NCI-H146 treated with DMSO at 0.1 percent for 48 hours (cell line): Measurements from ENCODE around the gene HDAC4.
"Not testable (repeated sequence)": the region's sequence is repeated elsewhere in the genome, so short reads cannot be mapped to it uniquely, and the experiment has no call there.

Source experiments
- DNase-seq: peaks from one replicate; lab custom pipeline; 2025; ENCODE audit not compliant: unreplicated experiment; lab: John Stamatoyannopoulos, UW

Gene HDAC4

DNA sequence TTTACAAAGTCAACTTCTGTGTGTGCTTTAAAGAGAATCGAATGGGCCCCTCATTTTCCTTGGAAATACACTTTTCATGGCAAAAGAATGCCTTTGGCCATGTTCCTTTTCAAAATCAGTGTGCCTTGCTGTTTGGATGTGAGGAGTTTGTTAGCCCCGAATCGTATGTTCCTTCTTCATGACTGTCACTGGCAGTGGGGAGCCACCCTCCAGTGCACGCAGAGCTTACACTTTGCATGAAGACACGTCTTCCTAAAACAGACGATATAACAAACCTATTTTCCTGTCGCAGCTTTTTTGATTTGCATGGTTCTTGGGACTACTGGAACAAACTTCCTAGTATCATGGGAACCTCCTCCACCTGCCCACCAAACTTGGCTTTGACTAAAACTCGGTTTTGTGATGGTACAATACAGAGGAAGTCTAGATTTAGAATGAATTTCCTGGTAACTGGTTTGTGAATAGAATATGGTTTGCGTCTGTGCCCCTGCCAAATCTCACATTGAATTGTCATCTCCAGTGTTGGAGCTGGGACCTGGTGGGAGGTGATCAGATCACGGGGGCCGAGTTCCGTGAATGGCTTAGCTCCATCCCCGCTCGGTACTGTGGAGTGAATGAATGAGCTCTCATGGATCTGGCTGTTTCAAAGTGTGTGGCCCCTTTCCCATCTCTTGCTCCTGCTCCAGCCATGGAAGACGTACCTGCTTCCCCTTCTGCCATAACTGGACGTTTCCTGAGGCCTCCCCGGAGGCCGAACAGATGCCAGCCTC lies 358.1 kb downstream of the HDAC4 start:
- no peak for DNase-seq

DNA sequence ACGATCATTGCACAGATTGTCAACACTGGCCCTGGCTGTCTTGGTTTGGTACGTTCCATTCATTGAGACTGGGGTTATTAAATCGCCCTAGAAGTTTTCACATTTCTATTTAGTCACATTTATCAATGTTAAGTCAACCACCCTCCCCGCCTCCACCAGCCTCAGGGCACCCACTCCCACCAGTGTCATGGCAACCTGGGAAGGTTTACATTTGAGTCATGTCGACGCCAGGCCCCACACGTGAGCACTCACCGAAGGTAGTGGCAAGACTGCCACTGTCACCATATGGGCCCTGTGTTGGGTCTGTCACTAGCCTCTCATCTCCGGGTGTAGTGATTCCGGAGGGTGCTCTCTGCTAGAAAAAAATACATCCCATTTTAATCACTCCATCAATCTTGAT lies 358.8 kb downstream of the HDAC4 start:
- no peak for DNase-seq

DNA sequence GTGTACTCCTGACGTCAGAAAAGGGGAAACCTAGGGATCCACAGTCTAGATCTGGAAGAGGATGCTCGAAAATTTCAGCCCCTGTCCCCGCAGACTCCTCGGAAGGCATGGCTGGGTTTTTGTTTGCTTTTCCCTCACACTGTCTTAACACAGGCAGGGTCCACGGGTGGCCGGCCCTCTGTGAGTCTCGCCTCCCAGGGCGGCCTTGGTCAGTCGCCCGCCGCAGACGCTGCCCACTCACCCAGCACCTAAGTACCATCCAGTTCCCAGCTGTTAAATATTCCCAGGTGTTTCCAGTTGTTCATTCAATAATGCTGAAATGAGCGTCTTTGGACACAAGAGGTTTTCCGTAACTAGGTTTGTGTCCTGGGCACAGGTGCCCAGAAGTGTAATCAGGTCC lies 359.8 kb downstream of the HDAC4 start:
- DNase-seq = no peak

DNA sequence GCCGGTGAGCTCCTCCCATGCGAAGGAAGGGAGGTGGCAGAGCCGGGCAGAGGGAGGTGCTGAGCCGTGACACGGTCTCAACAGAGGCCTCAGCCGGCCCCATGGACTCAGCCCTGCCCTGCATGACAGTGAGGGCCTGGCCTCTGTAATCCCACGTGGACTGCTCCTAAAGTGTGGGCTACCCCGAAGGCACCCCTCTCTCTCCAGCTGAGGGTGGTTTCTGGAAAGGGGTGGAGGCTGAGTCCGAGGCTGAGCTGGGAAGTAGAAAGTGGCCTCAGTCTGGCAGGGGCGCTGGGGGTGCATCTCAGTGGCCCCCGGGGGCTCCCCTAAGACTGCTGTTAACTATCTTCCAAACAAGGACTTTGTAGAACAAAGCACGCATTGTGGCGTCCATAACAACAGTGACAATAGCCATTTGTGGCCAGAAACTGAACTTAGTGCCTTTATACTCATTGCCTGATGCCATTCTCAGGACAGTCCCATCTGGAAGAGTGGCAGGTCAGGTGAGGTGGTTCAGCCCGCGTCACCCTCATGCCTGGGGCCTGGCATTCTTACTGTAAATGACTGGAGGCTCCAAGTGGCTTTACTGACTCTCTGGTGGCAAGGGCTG lies 360.6 kb downstream of the HDAC4 start:
- no peak for DNase-seq

DNA sequence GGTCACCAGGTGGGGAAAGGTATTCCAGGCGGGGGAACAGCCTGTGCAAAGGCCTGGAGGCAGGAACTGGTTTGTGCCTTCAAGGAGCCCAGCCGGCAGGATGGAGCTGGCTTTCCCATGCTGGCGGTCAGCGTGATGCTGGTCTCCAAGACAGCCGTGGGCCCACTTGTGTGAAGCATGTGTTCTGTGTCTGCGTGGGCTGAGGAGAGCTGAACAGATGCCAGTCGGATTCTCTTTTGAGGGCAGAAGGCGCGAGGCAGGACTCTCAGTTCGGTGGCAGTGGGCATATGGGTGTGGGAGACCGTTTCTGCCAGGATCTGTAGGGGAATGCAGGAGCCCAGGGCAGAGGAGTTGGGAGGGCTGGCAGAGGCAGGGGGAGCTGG lies 361.4 kb downstream of the HDAC4 start:
- DNase-seq = no peak

DNA sequence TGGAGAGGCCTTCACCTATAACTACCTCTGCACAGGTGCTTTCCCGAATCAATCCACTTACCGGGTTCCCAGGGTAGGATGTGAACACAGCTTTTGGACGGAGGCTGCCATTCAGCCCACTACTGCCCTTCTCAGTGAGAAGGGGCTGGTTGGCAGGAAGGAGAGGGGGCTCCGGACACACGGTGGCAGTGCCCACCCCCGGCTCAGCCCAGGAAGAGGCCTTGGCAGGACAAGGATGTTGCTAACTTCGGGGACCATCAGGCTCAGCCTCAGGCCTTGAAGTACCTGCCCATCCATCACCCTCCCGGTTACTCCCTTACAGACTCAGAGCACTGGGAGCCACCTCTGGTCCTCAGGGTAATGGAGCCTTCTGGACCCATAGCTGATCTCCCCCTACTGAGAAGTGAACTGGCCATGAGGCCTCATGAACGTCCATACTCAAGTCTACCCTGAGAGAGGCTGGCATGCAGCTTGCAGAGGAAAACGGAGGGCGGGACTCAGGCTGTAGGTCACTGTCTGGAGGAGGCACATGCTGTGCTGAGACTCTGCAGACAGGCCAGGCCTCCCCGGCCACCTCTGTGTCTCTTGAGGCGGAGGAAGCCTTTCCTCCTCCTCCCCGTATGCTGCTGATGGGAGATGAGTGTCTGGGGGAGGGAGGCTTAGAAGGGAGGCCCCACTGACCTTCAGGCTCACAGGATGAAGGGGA lies 361.9 kb downstream of the HDAC4 start:
- DNase-seq = no peak

DNA sequence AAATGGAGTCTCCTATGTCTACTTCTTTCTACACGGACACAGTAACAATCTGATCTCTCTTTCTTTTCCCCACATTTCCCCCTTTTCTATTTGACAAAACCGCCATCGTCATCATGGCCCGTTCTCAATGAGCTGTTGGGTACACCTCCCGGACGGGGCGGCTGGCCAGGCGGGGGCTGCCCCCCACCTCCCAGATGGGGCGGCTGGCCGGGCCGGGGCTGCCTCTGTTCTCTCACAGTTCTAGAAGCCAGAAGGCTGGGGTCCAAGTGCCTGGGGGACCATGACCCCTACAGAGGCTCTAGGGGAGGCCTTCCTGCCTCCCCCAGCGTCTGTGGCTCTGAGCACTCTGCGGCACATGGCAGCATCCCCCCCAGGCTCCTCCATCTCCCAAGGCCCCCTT lies 362.5 kb downstream of the HDAC4 start:
- not testable (repeated sequence) for DNase-seq

DNA sequence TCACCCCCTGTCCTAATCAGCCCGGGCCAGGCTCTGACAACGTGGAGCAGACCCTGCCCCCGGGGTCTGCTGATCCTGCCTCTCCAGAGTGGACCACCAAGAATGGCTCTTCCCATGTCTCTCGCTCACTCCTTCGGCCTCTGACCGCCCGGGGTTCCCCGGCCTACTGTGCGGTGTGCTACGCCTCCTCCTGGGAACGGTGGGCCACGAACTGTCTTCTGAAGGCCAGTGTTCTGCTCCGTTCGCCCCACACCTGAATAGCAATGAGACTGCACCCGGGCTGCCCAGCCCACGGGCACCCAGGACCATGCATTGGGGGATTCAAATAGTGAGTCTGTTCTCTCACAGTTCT lies 363.3 kb downstream of the HDAC4 start:
- no peak for DNase-seq

DNA sequence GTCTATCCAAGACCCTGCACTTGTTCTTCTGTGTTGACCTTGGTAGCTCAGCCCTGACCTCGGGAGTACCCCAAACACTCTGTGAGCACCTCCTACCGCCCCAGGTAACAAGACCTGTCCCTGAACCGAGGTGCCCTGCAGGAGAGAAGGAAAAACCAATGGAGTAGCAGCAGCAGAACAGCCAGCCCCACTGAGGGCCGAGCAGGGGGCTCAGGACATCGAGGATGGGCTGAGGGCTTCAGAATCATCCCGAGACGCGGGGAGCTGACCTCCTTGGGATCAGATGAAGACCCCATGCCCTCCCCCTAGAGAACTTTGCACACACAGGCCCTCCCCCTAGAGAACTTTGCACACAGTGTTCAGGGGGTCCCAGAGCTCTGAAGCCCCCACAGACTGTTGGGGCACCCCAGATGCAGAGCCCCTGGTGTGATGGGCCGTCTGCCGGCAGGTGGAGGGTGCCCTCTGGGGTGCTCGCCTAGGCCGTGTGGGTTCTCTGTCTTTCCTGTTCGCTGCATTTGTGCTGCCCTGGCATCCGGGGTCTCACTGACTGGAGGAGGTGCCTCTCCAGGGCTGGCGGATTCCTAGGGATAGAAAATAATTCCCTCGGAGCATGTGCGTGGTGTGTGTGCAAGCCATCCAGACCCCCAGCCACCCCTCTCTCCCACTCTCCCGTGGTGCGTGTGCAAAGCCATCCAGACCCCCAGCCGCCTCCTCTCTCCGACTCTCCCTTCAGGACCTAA lies 363.8 kb downstream of the HDAC4 start:
- DNase-seq = no peak

DNA sequence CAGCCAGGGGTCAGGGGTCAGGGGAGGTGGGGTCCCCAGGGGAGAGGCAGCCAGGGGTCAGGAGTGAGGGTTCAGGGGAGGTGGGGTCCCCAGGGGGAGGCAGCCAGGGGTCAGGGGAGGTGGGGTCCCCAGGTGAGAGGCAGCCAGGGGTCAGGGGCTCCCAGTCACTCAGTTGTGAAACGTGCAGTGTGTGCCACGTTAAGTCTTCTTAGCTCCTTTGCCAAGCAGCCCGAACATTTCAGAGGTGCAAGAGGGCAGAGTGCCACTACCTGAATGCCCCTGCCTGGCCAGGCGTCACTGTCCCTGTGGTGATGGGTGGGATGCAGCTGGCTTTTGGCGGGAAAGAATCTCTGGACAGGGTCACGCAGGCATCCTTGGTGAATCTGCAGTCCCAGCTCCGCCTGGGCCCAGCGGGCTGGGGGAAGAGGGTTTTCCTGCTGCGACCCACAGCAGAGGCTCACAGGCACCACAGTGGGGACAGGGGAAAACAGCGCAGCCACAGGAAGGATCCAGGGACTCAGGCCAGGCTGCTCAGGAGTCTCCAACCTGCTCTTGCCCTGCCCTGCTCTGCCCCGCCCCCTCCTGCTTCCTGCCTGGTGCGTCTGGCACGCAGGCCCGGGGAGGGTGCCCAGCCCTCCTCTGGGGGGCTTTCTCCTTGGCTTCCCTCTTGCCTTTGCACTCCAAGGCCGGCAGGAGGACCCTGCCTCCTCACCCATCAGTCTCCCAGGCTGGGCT lies 364.7 kb downstream of the HDAC4 start:
- no peak for DNase-seq

DNA sequence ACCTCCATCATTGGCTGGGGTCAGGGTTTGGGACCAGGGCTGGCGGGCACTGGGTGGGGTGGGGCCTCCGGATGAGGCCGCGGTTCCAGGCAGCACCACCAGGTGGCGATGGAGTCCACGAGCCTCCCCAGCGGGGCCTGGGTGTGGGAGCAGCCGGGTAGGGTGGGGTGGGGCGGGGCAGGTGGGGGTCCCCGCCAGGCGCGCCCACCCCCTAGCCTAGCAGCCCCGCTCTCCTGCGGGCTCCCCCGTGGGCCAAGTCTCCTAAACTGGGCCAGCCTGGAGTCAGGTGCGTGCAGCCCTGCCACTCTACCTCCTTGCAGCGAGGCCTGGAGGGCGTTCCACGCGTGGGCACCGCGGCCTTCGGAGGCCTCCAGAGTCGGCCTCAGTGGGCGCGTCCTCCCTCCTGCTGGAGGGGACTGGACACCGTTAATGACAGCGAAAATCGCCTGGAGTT lies 365.4 kb downstream of the HDAC4 start:
- no peak for DNase-seq

DNA sequence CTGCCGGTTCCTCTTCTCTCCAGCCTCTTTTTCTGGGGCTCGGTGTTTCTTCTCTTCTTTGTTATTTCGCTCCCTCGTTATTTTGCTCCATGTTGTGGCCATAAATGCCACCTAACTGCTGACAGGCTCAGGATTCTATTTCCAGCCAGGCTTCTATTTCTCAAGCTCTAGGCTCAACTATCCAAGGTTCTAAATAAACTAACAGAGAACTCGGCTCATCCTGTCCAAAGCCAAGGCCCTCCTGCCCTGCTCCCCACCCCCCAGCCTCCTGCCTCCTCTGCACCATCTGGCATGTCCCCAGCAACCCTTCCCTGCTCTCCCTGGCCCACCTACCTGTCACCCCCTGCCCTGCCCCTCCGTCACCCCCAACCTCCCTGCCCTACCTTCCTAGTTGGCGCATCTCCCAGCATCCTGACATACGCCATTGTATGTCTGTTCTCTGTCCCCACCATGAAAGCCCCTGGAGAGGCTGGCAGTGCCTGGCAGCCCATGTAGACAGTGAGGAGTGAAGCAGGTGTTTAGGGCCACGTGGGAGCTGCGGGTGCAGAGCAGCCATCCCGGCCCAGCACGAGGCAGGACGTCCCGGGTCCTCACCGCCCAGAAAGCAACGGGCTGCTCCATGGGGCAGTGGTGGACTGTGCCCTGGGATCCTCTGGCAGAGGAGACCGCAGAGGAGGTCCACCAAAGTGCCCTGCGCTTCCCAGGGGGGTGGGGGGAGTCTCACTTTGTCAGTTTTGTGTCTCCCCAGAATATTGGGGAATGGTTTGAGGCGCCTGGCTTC lies 366.1 kb downstream of the HDAC4 start:
- DNase-seq = no peak

DNA sequence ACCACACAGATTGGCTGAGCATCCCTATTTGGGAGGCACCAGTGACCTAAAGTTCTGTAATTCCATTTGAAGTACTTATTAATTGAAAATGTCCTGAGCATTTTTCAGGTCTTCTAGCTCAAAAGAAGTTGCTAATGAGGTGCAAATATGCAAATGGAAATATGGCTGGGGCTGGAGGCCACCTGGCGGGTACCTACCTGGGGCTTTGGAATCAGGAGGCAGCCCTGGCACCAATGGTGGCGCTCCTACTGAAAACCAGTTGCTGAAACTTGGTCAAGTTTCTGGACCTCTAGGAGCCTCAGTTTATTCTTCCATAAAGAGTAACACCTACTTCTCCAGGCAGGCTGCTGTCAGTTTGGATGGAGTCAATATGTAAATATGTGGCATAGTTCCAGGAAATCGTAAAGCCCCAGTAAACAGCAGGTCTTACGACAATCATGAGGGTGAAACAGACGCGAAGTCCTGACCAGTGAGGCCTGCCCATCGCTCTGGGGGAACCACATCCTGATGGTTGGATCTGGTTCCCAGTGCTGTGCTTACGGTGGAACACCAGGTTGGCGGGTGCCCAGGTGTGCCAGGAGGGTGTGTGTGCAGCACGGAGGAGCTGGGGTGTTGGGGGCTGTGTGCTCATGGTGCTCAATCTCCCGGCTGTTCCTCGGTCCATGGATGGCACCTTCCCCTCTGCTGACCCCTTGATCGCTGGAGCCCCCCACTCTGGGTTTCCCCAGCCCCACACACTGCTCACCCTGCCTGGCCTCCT lies 366.8 kb downstream of the HDAC4 start:
- no peak for DNase-seq

DNA sequence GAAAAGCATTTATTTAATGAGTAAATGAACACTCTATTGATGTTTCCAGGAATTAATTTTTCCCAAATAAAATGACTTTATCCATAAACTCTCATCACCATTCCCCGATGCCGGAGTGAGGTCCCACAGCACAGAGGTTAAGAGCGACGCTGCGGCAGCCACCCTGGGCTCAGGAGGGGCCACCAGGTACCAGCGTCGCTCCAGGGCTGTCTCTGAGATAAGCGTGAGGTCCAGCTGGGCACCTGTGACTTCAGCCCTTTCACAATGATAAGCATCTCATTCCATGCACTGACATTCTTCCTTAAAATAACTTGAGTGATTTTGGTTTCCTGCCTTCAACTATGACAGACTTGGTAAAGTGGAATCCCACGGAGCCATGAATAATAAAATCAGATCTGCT lies 370.9 kb downstream of the HDAC4 start:
- no peak for DNase-seq

DNA sequence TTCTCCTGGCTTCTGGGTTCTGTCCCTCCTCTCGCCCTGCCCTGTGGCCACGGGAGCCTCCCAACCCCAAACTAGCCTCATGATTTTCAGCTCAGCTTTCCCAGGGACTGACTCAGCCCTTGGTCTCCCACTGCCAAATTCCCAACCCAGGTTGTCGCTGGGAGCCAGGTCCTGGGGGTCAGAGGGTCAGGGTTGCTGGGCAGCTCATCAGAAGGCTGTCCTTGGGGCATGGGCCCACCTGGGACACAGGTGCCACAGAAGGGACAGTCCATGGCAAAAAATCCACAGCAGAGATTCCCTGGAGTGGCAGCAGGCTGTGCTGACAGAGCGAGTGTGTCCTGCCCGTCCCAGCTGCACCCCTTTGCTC lies 372.6 kb downstream of the HDAC4 start:
- DNase-seq = no peak

DNA sequence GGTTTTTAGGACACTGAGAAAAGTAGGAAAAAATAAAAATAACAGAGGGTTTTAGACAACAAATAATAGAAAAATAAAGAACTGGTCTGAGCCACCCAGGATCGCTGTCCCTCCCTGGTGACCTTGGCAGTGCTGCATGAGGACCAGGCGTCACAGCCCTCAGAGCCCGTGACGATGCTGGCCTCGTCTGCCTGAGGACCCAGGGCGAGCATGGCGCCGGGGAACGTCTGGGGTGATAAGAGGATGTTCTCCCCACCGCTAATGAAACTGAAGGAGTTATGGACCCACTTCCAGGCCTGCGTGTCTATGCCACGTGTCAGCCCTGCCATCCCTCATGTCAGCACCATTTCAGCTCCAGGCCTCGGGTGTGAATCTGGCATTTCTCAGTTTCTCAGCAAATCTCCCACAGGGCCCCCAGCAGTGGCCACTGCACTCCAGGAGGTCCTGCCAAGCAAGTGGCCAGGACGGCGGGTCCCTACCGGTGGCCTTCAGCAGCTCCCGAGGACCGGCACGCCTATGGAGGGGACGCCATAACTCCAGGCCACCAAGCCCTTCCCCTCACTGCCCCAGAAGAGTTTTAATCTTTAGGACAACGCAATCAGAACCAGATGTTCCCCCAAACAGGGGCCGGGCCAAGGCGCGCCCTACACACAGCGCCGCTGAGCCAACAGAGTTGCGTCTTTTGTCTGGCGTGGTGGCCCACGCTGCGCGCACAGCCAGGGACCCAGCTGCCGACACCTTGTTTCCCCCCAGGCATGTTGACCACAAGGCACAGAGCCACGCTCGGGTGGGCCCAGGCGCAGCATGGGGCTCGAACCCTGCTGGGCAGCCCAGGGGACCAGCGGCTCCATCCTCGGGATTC lies 373.2 kb downstream of the HDAC4 start:
- no peak for DNase-seq

DNA sequence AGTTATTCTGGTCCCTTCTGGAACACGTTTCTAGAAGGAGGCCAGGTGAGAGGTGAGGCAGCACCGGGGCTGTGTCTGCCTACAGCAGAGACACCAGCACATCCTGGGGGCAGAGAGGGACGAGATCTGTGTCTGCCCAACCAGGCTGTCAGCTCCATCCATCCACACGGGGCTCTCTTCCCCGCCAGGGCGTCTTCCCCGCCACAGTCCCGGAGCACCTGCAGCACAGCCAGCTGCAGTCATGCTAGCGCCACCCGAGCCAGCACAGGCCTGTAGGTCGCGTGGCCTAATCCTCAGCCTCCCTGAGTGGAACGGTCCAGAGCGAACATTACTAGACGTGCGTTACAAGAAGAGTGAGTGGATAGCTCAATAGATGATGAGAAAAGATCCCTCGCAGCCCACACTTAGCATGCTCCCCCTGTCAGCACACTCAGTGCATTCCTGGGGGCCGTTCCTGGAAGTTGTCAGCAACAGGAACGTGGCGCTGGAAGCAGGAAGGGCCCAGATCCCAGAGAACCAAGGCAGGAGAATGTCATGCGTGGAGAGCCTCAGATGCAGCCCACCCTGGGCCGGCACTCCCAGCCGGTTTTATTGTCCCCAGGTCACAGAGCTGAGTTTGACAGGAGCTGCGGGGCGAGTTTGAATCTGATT lies 374.0 kb downstream of the HDAC4 start:
- no peak for DNase-seq

DNA sequence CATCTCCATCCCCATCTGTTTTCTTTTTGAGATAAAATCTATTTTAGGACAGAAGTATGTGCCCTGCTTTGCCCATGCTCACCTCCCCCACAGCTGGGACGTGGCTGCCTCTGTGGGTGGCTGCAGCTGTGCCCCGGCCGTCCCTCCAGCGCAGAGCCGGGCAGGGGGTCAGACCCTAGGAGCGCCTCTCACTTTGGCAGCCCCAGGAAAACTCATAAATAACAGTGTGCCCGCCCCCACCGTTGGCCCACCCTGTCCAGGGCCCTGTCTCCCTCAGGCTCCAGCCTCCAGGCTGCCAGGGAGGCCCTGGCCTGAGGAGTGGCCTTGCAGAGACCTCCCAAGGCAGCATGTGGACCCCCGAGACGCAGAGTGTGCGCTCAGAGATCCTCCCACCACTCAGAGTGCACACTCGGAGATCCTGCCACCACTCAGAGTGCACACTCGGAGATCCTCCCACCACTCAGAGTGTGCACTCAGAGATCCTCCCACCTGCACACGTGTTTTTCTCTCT lies 374.8 kb downstream of the HDAC4 start:
- no peak for DNase-seq
